Mesenchymal stem cell (in vitro differentiated cells and primary cell): Measurements from ENCODE around the gene SLC39A12.

Experiments
- DNase-seq: peaks from one replicate; pipeline ENCODE4 v3.0.0-alpha.2; 2013
- H2AFZ ChIP-seq: one replicate; pipeline ENCODE4 v1.6.1; 2013; ENCODE audit warnings: low read depth, mild to moderate bottlenecking, control low read depth, inconsistent platforms, low read length, moderate library complexity
- H2AK5ac ChIP-seq: 2 replicates; pipeline ENCODE4 v1.6.1; 2013; ENCODE audit warnings: low read length, moderate library complexity, mild to moderate bottlenecking, inconsistent platforms; ENCODE audit not compliant: severe bottlenecking
- H2BK120ac ChIP-seq: one replicate; pipeline ENCODE4 v1.6.1; 2013; ENCODE audit warnings: low read depth, mild to moderate bottlenecking, inconsistent platforms, low read length, moderate library complexity
- H2BK12ac ChIP-seq, 2 experiments: one replicate each; pipeline ENCODE4 v1.6.1; 2013; ENCODE audit warnings: inconsistent platforms in 2 of 2, low read length in 2 of 2, mild to moderate bottlenecking in 2 of 2, moderate library complexity in 2 of 2, control low read depth in 1 of 2
- H2BK15ac ChIP-seq: one replicate; pipeline ENCODE4 v1.6.1; 2013; ENCODE audit warnings: mild to moderate bottlenecking, low read depth, inconsistent platforms; ENCODE audit not compliant: poor library complexity, severe bottlenecking
- H2BK5ac ChIP-seq: 2 replicates; pipeline ENCODE4 v1.6.1; 2013; ENCODE audit warnings: low read depth, mild to moderate bottlenecking, low read length, control low read depth, inconsistent platforms; ENCODE audit not compliant: poor library complexity, severe bottlenecking
- H3K14ac ChIP-seq, 2 experiments: one replicate each; pipeline ENCODE4 v1.6.1; 2013; ENCODE audit warnings: inconsistent platforms in 2 of 2, low read length in 2 of 2, control low read depth in 1 of 2, mild to moderate bottlenecking in 1 of 2, moderate library complexity in 1 of 2
- H3K18ac ChIP-seq, 2 experiments: one replicate each; pipeline ENCODE4 v1.6.1; 2013; ENCODE audit warnings: inconsistent platforms in 2 of 2, low read length in 2 of 2, control low read depth in 1 of 2, low read depth in 1 of 2, mild to moderate bottlenecking in 1 of 2
- H3K23ac ChIP-seq, 2 experiments: one replicate each; pipeline ENCODE4 v1.6.1; 2013; ENCODE audit warnings: inconsistent platforms in 2 of 2, low read length in 2 of 2, mild to moderate bottlenecking in 2 of 2, moderate library complexity in 2 of 2, control low read depth in 1 of 2
- H3K27ac ChIP-seq: 2 replicates; pipeline ENCODE4 v1.5.1; 2013; ENCODE audit warnings: mild to moderate bottlenecking, moderate library complexity, low read length, control low read depth, inconsistent platforms; ENCODE audit not compliant: poor library complexity, severe bottlenecking
- H3K27me3 ChIP-seq, 2 experiments: 2 replicates each; pipeline versions ENCODE4 v1.6.1 to v1.7.0; 2013; ENCODE audit warnings: low read length in 2 of 2, mild to moderate bottlenecking in 2 of 2, moderate library complexity in 2 of 2, control low read depth in 1 of 2, inconsistent platforms in 1 of 2; ENCODE audit not compliant: control insufficient read depth in 1 of 2, insufficient read depth in 1 of 2
- H3K36me3 ChIP-seq, 2 experiments: 2 replicates each; pipeline versions ENCODE4 v1.6.1 to v1.7.0; 2013; ENCODE audit warnings: low read length in 2 of 2, control low read depth in 1 of 2, inconsistent platforms in 1 of 2, low read depth in 1 of 2, mild to moderate bottlenecking in 1 of 2; ENCODE audit not compliant: insufficient read depth in 2 of 2, control insufficient read depth in 1 of 2
- H3K4ac ChIP-seq, 2 experiments: one replicate each; pipeline ENCODE4 v1.6.1; 2013; ENCODE audit warnings: inconsistent platforms in 2 of 2, low read length in 2 of 2, mild to moderate bottlenecking in 2 of 2, moderate library complexity in 2 of 2, control low read depth in 1 of 2, low read depth in 1 of 2
- H3K4me1 ChIP-seq: 2 replicates; pipeline ENCODE4 v1.6.1; 2013; ENCODE audit warnings: low read depth, low read length, control low read depth; ENCODE audit not compliant: control insufficient read depth, insufficient read depth
- H3K4me2 ChIP-seq: 2 replicates; pipeline ENCODE4 v1.6.1; 2013; ENCODE audit warnings: low read length, mild to moderate bottlenecking, inconsistent platforms; ENCODE audit not compliant: poor library complexity, severe bottlenecking
- H3K4me3 ChIP-seq, 2 experiments: 2 replicates each; pipeline versions ENCODE4 v1.5.1 to v1.7.0; 2013; ENCODE audit warnings: low read length in 2 of 2, mild to moderate bottlenecking in 2 of 2, control low read depth in 1 of 2, low read depth in 1 of 2; ENCODE audit not compliant: insufficient read depth in 1 of 2
- H3K79me1 ChIP-seq: replicated peaks from 2 replicates; pipeline ENCODE4 v1.6.1; 2013; ENCODE audit warnings: mild to moderate bottlenecking, control low read depth, low read length, inconsistent platforms; ENCODE audit not compliant: poor library complexity, severe bottlenecking
- H3K9ac ChIP-seq: 2 replicates; pipeline ENCODE4 v1.7.0; 2013; ENCODE audit warnings: mild to moderate bottlenecking, low read length, moderate library complexity
- H3K9me3 ChIP-seq: 2 replicates; pipeline ENCODE4 v1.7.0; 2013; ENCODE audit warnings: mild to moderate bottlenecking, low read length; ENCODE audit not compliant: control insufficient read depth
- H4K8ac ChIP-seq: one replicate; pipeline ENCODE4 v1.6.1; 2013; ENCODE audit warnings: inconsistent platforms, mild to moderate bottlenecking, low read length, moderate library complexity
- H4K91ac ChIP-seq: one replicate; pipeline ENCODE4 v1.6.1; 2013; ENCODE audit warnings: mild to moderate bottlenecking, low read length, inconsistent platforms
- WGBS: methylation state at CpG from one replicate; pipeline ENCODE4 v1.1.7; 2013; ENCODE audit warnings: mixed read lengths; 5-methylcytosine and 5-hydroxymethylcytosine counted together

Gene SLC39A12

GRCh38 chr10:18071591-18071990 is 119.9 kb downstream of the SLC39A12 start:
- 58% methylated on average over 2 of the region's 2 CpGs for WGBS
- H3K14ac ChIP-seq = no peak overlapping the region
- H3K23ac ChIP-seq = no peak overlapping the region
- no peak overlapping the region for H3K9ac ChIP-seq
- no peak overlapping the region for H3K4ac ChIP-seq
- no peak overlapping the region for H2AFZ ChIP-seq
- H3K18ac ChIP-seq = no peak overlapping the region
- H2BK12ac ChIP-seq = no peak overlapping the region
- peaks cover 3% of the 10 kb centered on the region for H3K9me3 ChIP-seq
- no peak overlapping the region for H2AK5ac ChIP-seq
- H2BK15ac ChIP-seq = no peak overlapping the region
- H2BK120ac ChIP-seq = no peak overlapping the region
- no peak overlapping the region for H2BK5ac ChIP-seq
- peaks cover 4% of the 10 kb centered on the region for H3K4me1 ChIP-seq
- no peak overlapping the region for H4K8ac ChIP-seq
- DNase-seq = no peak
- H3K27ac ChIP-seq = no peak overlapping the region
- no peak overlapping the region for H4K91ac ChIP-seq
- no peak overlapping the region for H3K4me3 ChIP-seq
- no peaks in the 10 kb centered on the region for H3K36me3 ChIP-seq
- H3K4me2 ChIP-seq = no peak overlapping the region
- peaks cover 0 to 27% of the 10 kb centered on the region in 2 experiments for H3K27me3 ChIP-seq
- H3K79me1 ChIP-seq = no peaks in the 10 kb centered on the region

DNA sequence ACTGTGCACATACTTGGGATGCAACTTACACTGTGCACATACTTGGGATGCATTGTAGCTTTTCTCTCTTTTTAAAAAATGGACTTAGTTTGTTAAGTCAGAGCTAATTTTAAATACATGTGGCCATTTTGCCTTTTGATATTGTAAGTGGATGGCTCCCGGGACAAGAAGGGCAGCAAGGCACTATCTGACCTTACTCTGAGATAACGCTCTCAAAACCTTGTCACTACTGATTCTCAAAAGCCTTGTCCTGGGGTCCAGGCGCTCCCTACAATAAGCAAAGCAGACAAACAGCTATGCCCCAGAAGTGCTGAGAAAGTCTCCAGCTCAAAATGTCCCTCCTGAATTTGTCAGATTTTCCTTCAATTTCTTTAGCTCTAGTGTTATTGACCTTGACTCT is 121.6 kb downstream of the SLC39A12 start:
- H4K91ac ChIP-seq = no peak overlapping the region
- H3K36me3 ChIP-seq = no peaks in the 10 kb centered on the region
- no peak for DNase-seq
- no peaks in the 10 kb centered on the region for H3K79me1 ChIP-seq
- no peak overlapping the region for H3K23ac ChIP-seq
- H3K14ac ChIP-seq = no peak overlapping the region
- H3K9ac ChIP-seq = no peak overlapping the region
- no peak overlapping the region for H4K8ac ChIP-seq
- no peak overlapping the region for H2AFZ ChIP-seq
- WGBS = 97% methylated on average over 3 of the region's 3 CpGs
- H3K9me3 ChIP-seq = peaks cover 3% of the 10 kb centered on the region
- no peak overlapping the region for H3K18ac ChIP-seq
- peaks cover 0 to 27% of the 10 kb centered on the region in 2 experiments for H3K27me3 ChIP-seq
- H2BK5ac ChIP-seq = no peak overlapping the region
- no peak overlapping the region for H2BK15ac ChIP-seq
- H3K4me3 ChIP-seq = no peak overlapping the region
- H2BK120ac ChIP-seq = no peak overlapping the region
- H3K4me1 ChIP-seq = no peaks in the 10 kb centered on the region
- no peak overlapping the region for H3K27ac ChIP-seq
- H2BK12ac ChIP-seq = no peak overlapping the region
- no peak overlapping the region for H3K4me2 ChIP-seq
- no peak overlapping the region for H2AK5ac ChIP-seq
- no peak overlapping the region for H3K4ac ChIP-seq

DNA sequence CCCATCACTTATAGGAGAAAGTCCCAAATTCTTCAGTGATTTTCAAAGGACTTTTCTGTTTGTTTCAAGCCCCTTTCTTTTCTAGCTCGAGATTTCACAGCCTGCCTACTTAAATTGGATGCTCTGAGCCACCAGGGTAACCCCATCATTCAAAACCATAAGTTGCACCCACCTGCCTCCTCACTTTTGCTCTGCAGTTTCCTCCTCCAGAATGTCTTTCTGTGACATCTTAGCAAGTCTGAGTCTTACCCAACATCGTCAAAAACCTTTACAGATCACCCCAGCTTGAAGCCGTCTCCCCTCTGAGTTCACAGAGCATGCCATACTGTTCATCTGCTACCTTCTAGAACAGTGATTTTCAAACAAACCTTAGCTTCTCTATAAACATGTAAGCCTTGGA is 124.2 kb downstream of the SLC39A12 start:
- Histone ChIP-seq H3K27ac (no peak overlapping the region), H3K79me1 (no peaks in the 10 kb centered on the region), H3K23ac (no peak overlapping the region), H3K4ac (no peak overlapping the region), H2BK120ac (no peak overlapping the region), H3K36me3 (no peaks in the 10 kb centered on the region), H3K9me3 (no peaks in the 10 kb centered on the region), H2BK12ac (no peak overlapping the region), H2BK15ac (no peak overlapping the region), H3K4me2 (no peak overlapping the region), H2AFZ (no peak overlapping the region), H3K9ac (no peak overlapping the region), H4K8ac (no peak overlapping the region), H3K18ac (no peak overlapping the region), H2BK5ac (no peak overlapping the region), H3K14ac (no peak overlapping the region), H3K4me3 (no peak overlapping the region), H3K27me3 (peaks cover 0 to 24% of the 10 kb centered on the region in 2 experiments), H4K91ac (no peak overlapping the region), H2AK5ac (no peak overlapping the region), H3K4me1 (no peaks in the 10 kb centered on the region)
- 79% methylated on average over 3 of the region's 3 CpGs for WGBS
- no peak for DNase-seq

- no peaks in the 10 kb centered on the region for H3K4me1 ChIP-seq
- H3K4me3 ChIP-seq = no peak overlapping the region
- H3K27me3 ChIP-seq = peaks cover 0 to 49% of the 10 kb centered on the region in 2 experiments
- H4K8ac ChIP-seq = no peak overlapping the region
- no peak overlapping the region for H2BK12ac ChIP-seq
- H3K14ac ChIP-seq = no peak overlapping the region
- no peak overlapping the region for H3K4me2 ChIP-seq
- no CpG with 5 or more reads among the region's 1 CpG for WGBS
- no peak overlapping the region for H4K91ac ChIP-seq
- no peak overlapping the region for H3K23ac ChIP-seq
- no peaks in the 10 kb centered on the region for H3K79me1 ChIP-seq
- no peak overlapping the region for H2AFZ ChIP-seq
- H2BK15ac ChIP-seq = no peak overlapping the region
- H3K9ac ChIP-seq = no peak overlapping the region
- H3K18ac ChIP-seq = no peak overlapping the region
- no peak overlapping the region for H2AK5ac ChIP-seq
- no peak overlapping the region for H2BK5ac ChIP-seq
- H2BK120ac ChIP-seq = no peak overlapping the region
- peak; percentile 57 for DNase-seq
- no peaks in the 10 kb centered on the region for H3K9me3 ChIP-seq
- H3K27ac ChIP-seq = no peak overlapping the region
- H3K4ac ChIP-seq = no peak overlapping the region
- no peaks in the 10 kb centered on the region for H3K36me3 ChIP-seq
Observed at GRCh38 chr10:18079665-18080295, 128.1 kb downstream of the SLC39A12 start.
